Measurements from ENCODE around the gene GSDME. TPM values are rescaled to one million over a fixed set of nuclear protein-coding genes. Genes with fewer than 3 reads are reported as not detected.

GSDME gene
- total RNA-seq, 2 experiments from 2014 or later: 4.7 TPM

DNA sequence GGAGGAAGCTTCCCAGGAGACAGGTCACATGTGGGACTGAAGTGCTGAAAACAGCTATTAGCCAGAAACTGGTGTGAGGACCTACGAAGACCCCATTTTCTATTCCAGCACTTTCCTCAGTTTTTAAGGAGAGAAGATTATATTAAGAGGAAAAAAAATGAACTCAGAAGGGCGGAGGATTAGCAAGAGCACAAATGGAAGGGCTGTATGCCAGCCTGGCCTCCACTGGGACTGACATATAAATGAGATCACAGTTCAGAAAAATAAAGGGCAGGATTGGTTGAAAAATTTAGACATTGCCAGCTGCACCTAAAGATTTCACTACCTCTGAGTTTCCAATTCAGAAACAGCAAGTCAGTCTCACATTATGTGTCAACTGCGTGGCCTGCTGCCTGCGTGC, 53.0 kb downstream of the GSDME start:
- POLR2A ChIA-PET: no interaction called here
- H3K4me1 Mint-ChIP-seq (ENCODE audit: low read depth): no peaks in the 10 kb centered on the region
- no peak overlapping the region for H3K27ac Mint-ChIP-seq
- no peak overlapping the region for H3K4me3 Mint-ChIP-seq
- H3K9me3 Mint-ChIP-seq: no peaks in the 10 kb centered on the region
- no peak for DNase-seq
- H3K36me3 Mint-ChIP-seq: no peaks in the 10 kb centered on the region
- no peaks in the 10 kb centered on the region for H3K27me3 Mint-ChIP-seq
- CTCF ChIA-PET: no interaction called here
- intact Hi-C loops (cut with micrococcal nuclease): no loop called here

DNA sequence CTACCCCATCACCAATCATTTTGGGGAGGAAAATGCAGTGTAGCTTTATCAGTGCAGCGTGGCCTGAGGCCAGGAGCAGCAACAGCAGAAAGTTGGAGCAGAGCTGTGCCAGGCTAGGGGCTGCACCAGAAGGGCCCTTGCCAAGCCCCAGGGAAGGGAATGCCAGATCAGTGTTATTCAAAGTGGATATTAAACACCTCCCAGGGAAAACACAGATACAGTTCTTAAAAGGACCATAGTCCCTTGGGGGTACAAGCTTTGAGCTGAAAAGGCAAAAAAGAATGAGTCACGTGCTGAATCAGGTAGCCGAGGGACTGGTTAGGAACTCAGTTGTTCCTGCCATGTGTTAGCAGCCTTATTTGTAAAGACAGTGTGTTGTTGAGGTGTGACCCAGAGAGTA, 54.0 kb downstream of the GSDME start:
- intact Hi-C loops (cut with micrococcal nuclease): no loop called here
- Mint-ChIP-seq H3K27ac (no peak overlapping the region), H3K9me3 (no peaks in the 10 kb centered on the region), H3K36me3 (no peaks in the 10 kb centered on the region), H3K27me3 (no peaks in the 10 kb centered on the region), H3K4me1 (ENCODE audit: low read depth) (no peaks in the 10 kb centered on the region), H3K4me3 (no peak overlapping the region)
- DNase-seq: no peak
- CTCF ChIA-PET: interaction anchor here (1.7 kb wide), 1 partner anchor 390 kb away, joined by 6 read pairs; no protein-coding TSS in a partner anchor
- POLR2A ChIA-PET: no interaction called here

DNA sequence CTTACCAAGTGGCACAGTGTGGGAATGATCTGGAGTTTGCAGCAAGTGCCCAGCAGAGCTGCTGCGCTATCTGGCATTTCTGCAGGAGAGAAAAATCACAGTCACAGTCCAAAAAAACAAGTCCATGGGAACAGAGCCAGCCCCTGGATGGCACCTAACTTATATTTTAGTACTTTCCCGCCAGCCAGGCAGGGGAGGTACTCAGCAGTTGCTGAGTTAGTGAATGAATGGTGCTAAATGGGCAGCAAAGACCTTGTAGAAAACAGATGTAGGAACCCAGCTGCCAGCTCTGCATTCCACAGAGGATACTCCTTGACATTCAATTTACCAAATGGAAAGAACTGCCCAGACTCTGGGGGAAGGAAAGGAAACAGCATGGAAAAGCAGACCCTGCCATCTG, 54.5 kb downstream of the GSDME start:
- Mint-ChIP-seq H3K9me3 (no peaks in the 10 kb centered on the region), H3K27ac (no peak overlapping the region), H3K36me3 (no peaks in the 10 kb centered on the region), H3K4me1 (ENCODE audit: low read depth) (no peaks in the 10 kb centered on the region), H3K27me3 (no peaks in the 10 kb centered on the region), H3K4me3 (no peak overlapping the region)
- intact Hi-C loops (cut with micrococcal nuclease): no loop called here
- DNase-seq: no peak
- ChIA-PET POLR2A (no interaction called here), CTCF (interaction anchor here (1.7 kb wide), 1 partner anchor 391 kb away, joined by 6 read pairs; no protein-coding TSS in a partner anchor)

DNA sequence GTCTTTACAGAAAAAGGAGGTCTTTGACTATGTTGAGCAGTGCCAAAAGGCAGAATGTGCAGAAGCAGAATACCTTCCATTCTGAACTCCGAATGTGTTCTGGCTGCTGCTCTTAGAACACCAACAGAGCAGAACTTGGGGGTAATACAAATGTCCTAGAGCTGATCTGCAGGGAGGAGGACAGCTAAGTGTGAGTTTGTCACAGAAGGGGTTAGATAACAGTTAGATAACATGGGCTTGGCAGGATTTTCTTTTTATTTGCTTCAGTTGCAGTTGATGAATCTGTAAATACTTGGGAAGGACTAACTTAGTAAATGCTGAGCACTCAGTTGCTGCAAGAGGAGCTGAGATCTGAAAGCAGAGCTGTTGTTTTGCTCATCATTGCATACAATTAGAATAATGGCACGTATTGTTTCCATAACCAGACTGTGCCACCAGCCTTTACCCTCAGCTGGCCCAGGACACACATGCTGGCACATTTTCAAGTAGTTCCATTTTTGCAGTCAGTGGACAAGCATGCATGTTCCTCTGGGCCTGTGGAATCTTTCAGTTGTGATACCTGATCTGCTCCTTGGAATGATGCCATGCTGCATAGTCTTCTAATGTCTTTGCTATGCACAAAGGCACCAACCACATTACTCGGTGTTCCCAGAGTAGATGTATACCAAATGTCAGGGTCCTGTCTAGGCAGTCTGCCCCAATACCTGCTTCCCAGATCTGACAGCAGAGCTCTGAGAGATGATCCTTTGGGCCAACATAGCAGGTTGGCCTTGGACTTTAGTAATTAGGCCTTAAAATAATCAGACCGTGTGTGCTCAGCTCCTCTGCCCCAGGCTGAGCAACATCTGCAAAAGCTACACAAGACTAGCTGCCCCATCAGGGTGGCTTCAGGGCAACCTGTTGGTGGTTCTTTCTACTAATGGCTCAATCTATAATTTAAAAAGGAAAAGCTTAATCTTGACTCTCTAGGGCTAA, 55.7 kb downstream of the GSDME start:
- Mint-ChIP-seq H3K27me3 (no peaks in the 10 kb centered on the region), H3K27ac (no peak overlapping the region), H3K36me3 (no peaks in the 10 kb centered on the region), H3K4me3 (no peak overlapping the region), H3K4me1 (ENCODE audit: low read depth) (no peaks in the 10 kb centered on the region), H3K9me3 (no peaks in the 10 kb centered on the region)
- DNase-seq: no peak
- CTCF ChIA-PET: interaction anchor here (1.7 kb wide), 1 partner anchor 392 kb away, joined by 6 read pairs; no protein-coding TSS in a partner anchor
- intact Hi-C loops (cut with micrococcal nuclease): no loop called here
- POLR2A ChIA-PET: no interaction called here

DNA sequence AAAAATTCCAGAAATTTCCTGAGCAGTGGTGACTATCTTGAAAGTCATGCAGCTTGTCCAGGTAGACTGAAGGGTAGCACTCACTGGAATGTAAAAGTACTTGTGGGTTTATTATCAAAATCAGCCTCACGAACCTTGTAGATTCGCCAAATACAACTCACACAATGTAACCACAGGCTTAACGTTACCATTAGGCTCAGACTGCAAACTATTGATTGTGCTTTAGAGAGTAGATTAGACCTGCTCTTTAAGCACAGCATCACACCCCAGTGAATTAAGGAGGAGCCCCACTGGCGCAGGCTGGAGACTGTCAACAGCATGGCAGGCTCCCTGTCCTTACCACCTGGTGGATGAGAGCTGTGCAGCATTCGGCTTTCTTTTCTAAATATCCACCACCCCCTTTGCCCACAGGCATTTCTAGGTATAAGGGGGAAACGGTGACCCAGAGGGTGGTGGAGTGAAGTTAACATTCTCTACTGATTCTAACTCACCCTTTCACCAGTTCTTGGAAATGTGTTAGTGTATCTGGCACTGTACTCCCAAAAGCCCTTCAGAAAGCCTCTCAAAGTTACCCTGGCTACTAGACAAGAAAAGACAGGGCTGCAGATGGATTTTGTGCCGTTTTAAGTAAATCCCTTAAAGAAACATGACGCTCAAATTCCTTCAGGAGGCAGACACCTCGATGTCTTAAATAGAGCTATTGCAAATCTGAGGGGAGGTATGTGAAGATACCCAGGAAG, 56.6 kb downstream of the GSDME start:
- no peaks in the 10 kb centered on the region for H3K9me3 Mint-ChIP-seq
- H3K36me3 Mint-ChIP-seq: peaks cover 2% of the 10 kb centered on the region
- POLR2A ChIA-PET: no interaction called here
- H3K27me3 Mint-ChIP-seq: no peaks in the 10 kb centered on the region
- no peak for DNase-seq
- H3K4me3 Mint-ChIP-seq: no peak overlapping the region
- no peaks in the 10 kb centered on the region for H3K4me1 Mint-ChIP-seq (ENCODE audit: low read depth)
- intact Hi-C loops (cut with micrococcal nuclease): no loop called here
- CTCF ChIA-PET: interaction anchor here (0.6 kb wide), 1 partner anchor 731 kb away, joined by 3 read pairs; no protein-coding TSS in a partner anchor
- no peak overlapping the region for H3K27ac Mint-ChIP-seq

DNA sequence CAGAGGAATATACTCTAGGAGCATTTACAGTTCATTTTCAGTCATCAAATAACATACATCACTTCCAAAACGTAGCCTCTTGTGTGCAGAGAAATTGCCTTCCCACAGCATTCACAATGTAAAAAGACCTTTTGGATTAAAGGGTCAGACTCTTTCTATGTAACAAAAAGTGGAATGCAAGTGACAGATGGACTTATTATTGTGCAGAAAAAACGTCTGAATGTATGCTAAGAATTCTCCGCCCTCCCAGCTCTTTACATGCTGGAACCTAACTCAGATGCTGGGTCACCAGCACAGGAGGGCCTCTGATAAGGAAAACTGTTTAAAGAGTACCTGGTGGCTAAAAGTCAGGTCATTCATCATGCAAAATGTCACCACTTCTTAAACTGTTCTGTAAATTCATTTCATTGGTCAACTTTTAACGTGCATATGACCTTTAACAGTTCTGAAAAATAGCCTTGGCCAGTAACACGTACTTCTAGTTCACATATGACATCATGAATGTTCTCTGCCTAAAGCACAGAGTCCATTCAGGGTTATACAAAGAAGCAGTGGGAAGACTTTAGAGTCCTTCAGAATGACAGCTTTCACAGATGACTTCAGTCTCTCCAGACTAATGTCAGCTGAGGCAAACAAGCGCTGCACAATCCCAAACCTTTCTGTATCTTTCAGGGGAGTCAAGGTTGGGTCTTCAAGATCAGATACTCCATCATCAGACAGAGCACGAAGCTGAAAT, 58.6 kb downstream of the GSDME start:
- Mint-ChIP-seq H3K27ac (no peak overlapping the region), H3K9me3 (no peaks in the 10 kb centered on the region), H3K27me3 (no peaks in the 10 kb centered on the region), H3K4me1 (ENCODE audit: low read depth) (no peaks in the 10 kb centered on the region), H3K36me3 (peaks cover 10% of the 10 kb centered on the region), H3K4me3 (no peak overlapping the region)
- DNase-seq: no peak
- CTCF ChIA-PET: no interaction called here
- intact Hi-C loops (cut with micrococcal nuclease): no loop called here
- POLR2A ChIA-PET: no interaction called here

DNA sequence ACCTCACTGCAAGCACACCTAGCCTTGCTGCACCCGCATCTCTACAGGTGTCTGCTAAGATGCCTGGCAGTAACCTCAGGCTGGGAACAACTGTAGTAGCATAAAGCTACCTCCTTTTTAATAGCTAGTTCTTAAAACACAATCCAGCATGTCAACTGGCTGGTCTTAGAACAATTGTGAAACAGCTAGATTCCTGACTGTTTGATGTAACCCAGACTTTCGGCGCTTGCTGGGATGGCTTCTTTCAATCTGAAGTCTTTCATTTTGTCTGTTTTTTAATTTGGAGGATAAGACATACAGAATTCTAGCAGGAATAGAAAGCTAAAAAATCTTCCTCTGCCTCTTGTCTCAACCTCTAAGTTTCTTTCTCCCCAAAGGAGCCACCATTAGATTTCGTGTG, 59.8 kb downstream of the GSDME start:
- DNase-seq: no peak
- Mint-ChIP-seq H3K27ac (no peak overlapping the region), H3K27me3 (no peaks in the 10 kb centered on the region), H3K4me1 (ENCODE audit: low read depth) (no peaks in the 10 kb centered on the region), H3K36me3 (peaks cover 13% of the 10 kb centered on the region), H3K9me3 (no peaks in the 10 kb centered on the region), H3K4me3 (no peak overlapping the region)
- CTCF ChIA-PET: no interaction called here
- POLR2A ChIA-PET: no interaction called here
- intact Hi-C loops (cut with micrococcal nuclease): no loop called here

DNA sequence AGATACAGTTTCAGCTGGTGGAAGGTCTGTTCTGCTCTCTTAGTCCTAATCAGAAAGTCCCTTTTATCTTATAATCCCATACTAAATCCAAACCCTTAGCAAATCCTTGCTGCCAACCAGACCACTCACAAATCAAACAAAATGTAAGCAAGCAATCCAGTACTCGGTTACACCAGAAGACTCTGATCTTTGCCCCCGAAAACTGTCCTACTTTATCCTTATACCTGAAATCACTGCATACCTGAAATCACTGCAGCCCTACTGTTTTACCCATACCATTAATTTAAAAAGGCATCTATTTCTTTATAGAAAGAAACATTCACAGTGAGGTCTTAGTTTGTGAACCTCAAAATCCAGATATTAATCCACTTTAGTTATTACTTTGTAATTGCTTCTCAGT, 64.7 kb downstream of the GSDME start:
- no peak for DNase-seq
- CTCF ChIA-PET: no interaction called here
- intact Hi-C loops (cut with micrococcal nuclease): no loop called here
- Mint-ChIP-seq H3K4me3 (no peak overlapping the region), H3K36me3 (peaks cover 22% of the 10 kb centered on the region), H3K9me3 (no peaks in the 10 kb centered on the region), H3K27ac (no peak overlapping the region), H3K4me1 (ENCODE audit: low read depth) (no peaks in the 10 kb centered on the region), H3K27me3 (no peaks in the 10 kb centered on the region)
- POLR2A ChIA-PET: no interaction called here

DNA sequence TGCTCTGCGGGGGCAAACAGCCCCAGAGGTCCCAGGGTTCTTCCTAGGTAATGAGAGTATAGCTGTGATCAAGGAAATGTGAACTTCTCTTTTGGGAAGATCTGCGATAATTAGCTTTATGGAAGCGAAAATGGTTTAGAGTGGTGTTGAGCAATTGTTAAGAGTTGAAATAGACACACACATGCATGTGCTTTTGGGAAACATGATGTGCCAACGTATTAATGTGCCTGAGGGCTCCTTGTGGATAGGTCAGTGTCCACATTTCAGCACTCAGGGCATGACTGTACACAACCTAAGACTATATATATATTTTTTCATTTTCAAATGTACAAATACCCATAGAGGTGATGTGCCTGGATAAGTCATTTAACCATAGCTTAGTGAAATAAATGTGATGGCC, 67.0 kb downstream of the GSDME start:
- ChIA-PET CTCF (no interaction called here), POLR2A (no interaction called here)
- H3K27me3 Mint-ChIP-seq: no peaks in the 10 kb centered on the region
- DNase-seq: no peak
- H3K27ac Mint-ChIP-seq: no peak overlapping the region
- H3K4me1 Mint-ChIP-seq (ENCODE audit: low read depth): no peaks in the 10 kb centered on the region
- no peaks in the 10 kb centered on the region for H3K9me3 Mint-ChIP-seq
- no peak overlapping the region for H3K4me3 Mint-ChIP-seq
- H3K36me3 Mint-ChIP-seq: peaks cover 31% of the 10 kb centered on the region
- intact Hi-C loops (cut with micrococcal nuclease): no loop called here

DNA sequence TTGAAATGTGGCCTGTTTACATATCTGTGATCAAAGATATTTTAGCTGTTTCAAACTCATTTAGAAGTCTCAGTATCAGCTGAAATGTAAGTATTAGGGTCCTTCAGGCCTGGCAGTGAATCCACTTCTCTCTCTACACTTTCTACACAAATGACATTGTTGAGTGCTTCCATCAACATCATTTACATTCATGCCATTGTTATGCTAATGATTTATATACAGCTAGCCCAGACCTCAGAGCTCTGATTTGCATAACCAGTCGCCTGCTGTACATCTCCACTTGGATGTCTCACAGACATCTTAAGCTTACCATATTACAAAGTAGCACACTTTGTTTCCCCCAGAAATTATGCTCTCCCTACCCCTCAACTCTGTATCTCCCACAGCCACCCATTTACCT, 71.6 kb downstream of the GSDME start:
- no peak overlapping the region for H3K4me3 Mint-ChIP-seq
- no peaks in the 10 kb centered on the region for H3K27me3 Mint-ChIP-seq
- intact Hi-C loops (cut with micrococcal nuclease): no loop called here
- no peak for DNase-seq
- no peak overlapping the region for H3K27ac Mint-ChIP-seq
- peaks cover 34% of the 10 kb centered on the region for H3K36me3 Mint-ChIP-seq
- H3K4me1 Mint-ChIP-seq (ENCODE audit: low read depth): no peaks in the 10 kb centered on the region
- POLR2A ChIA-PET: interaction anchor here (0.8 kb wide), 1 partner anchor 32 kb away, joined by 3 read pairs; no protein-coding TSS in a partner anchor
- CTCF ChIA-PET: interaction anchor here (0.6 to 1.0 kb wide), 2 partner anchors 880 to 1693 kb away, joined by 3 read pairs; no protein-coding TSS in a partner anchor
- no peaks in the 10 kb centered on the region for H3K9me3 Mint-ChIP-seq

DNA sequence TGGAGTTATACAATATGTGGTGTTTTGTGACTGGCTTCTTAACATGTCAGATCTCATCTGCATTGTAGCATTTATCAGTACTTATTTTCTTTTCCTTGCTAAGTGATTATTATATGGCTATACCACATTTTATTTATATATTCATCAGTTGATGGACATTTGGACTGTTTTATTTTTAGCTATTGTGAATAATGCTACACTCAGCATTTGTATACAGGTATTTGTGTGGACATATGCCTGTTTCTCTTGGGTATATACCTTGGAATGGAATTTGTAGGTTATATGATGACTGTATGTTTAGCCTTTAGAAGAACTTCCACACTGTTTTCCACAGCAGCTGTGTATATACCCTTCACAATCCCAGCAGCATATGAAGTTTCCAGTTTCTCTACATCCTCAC, 86.5 kb downstream of the GSDME start:
- CTCF ChIA-PET: interaction anchor here (1.1 kb wide), 1 partner anchor 424 kb away, joined by 3 read pairs; no protein-coding TSS in a partner anchor
- intact Hi-C loops (cut with micrococcal nuclease): no loop called here
- Mint-ChIP-seq H3K4me3 (no peak overlapping the region), H3K27ac (no peak overlapping the region), H3K36me3 (peaks cover 3% of the 10 kb centered on the region), H3K4me1 (ENCODE audit: low read depth) (no peaks in the 10 kb centered on the region), H3K9me3 (no peaks in the 10 kb centered on the region), H3K27me3 (no peaks in the 10 kb centered on the region)
- POLR2A ChIA-PET: no interaction called here
- no peak for DNase-seq
